COLO668 (cell line): Measurements from ENCODE around the gene WDR72.
A peak's percentile ranks its signal among the peaks of the same experiment; 100 is the strongest.
"Not testable (repeated sequence)": the region's sequence is repeated elsewhere in the genome, so short reads cannot be mapped to it uniquely, and the experiment has no call there.

Experiments used
- DNase-seq: peaks from one replicate; lab custom pipeline; 2025; ENCODE audit not compliant: unreplicated experiment; lab: John Stamatoyannopoulos, UW

WDR72 gene

GRCh38 chr15:53710906-53711305 is 48.6 kb downstream of the WDR72 start:
- DNase-seq = no peak

- no peak for DNase-seq
Measured at GRCh38 chr15:53709821-53710220, 49.6 kb downstream of the WDR72 start.

- no peak for DNase-seq
Measured at GRCh38 chr15:53695365-53695764, 64.1 kb downstream of the WDR72 start.

GRCh38 chr15:53694476-53694874 is 65.0 kb downstream of the WDR72 start:
- DNase-seq = no peak

- no peak for DNase-seq
Measured at GRCh38 chr15:53693729-53694475, 65.6 kb downstream of the WDR72 start.

DNA sequence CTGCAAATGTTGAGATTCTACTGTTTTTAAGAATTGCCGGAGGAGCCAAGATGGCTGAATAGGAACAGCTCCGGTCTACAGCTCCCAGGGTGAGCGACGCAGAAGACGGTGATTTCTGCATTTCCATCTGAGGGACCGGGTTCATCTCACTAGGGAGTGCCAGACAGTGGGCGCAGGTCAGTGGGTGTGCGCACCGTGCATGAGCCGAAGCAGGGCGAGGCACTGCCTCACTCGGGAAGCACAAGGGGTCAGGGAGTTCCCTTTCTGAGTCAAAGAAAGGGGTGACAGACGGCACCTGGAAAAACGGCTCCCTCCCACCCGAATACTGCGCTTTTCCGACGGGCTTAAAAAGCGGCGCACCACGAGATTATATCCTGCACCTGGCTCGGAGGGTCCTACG is 75.3 kb downstream of the WDR72 start:
- DNase-seq = not testable (repeated sequence)

DNA sequence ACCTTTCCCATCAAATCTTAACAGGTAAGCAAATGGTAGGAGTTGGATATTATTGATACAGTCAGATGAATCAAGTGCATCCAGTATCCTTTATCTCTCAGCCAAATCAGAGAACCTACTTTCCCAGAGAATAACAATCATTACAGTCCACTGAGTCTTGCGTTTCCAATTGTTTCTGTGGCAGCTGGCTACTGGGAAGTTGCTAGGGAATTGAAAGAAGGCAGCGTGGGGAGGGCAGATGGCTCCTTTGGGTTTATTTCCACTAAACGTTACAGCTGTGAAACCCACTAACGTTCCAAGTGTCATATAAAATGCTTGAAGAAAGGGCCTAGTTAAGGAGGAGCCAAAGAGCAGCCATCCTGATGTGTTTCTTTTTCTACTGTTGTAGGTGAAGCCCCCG is 78.4 kb downstream of the WDR72 start:
- DNase-seq = no peak

GRCh38 chr15:53675832-53676231 is 83.6 kb downstream of the WDR72 start:
- DNase-seq = peak; percentile 17

DNA sequence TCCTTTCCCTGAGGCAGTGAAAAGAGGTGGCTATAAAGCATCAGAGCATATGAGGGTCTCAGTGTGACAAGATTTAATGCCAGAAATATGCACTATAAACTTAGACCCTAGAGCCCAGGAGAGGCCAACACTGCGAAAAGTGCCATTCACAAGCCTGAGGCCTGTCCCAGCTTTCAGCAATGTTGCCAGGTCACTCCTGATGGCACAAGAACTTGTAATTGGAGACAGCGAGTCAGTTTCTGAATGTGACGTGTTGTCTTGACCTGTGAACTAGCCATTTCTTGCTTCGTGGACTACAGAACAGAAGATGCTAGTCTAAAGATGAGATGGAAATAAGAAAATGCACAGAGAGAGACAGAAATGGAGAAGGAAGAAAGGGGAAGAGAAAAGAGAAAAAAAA is 87.9 kb downstream of the WDR72 start:
- DNase-seq = no peak

DNA sequence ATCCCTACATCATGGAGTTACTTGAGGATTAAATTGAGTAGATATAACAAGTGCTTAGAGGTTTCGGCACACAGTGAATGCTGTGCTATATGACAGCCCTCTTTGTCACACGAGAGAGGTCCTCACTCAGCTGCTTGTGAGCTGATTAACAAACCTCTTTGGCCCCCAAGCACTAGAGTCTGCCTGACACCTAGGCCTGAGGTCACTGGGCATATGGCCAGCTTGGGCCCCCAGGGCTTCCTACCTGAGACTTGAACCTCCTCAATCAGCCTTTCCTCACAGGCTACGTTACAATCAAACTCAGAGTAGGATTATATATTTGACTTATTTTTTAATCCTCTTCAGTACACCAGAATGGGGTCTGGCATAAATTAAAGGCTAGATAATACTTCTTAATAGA is 88.8 kb downstream of the WDR72 start:
- DNase-seq = no peak

- DNase-seq = no peak
Measured at GRCh38 chr15:53665930-53666329, 93.5 kb downstream of the WDR72 start.

DNA sequence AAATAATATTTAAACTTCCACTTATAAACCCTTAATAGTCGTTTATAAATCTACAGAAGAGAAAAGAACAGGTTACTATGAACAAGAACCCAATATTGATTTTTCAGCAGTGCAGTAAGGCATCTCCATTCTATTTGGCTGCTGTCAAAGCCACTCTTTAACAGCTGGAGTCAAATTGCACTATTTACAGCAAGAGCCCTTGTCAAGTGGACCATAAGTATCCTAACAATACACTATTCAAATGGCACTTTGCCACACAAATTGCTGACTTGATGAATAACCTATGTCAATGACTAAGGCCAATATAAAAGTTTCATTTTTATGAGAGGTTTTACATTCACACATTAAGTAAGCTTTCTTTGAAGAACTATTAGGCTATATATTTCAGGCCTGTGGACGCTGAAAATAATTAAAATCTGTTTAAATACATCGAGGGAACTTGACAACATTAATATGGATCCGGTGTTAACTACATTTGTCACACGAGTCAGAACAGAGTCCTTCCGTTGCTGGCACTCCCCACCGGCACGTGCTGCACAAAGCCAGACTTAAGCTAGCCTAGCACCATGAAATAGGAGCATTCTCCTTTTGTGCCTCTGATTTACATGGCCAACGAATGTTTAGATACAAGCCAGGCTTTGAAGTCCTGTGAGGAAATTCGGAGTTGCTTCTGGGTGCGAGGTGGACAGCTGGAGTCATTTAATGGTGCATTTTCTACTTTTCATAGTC is 100.5 kb downstream of the WDR72 start:
- DNase-seq = peak; percentile 76

DNA sequence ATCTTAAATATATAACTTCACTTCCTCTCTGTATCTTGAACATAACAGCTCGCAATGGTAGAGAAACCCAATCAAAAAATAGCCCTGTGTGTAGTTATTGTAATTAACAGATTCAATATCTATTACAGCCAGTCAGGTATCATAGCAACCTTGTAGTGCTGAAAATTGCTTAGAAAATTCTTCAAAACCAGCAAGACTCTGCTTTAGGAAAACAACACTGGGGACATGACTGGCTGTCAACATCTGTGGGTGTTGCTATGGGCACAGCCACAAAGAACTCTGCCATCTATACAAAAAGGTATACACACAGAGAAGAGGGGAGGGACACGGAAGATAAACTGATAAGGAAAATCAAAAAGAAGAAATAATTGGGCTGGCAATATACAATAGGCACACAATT is 101.2 kb downstream of the WDR72 start:
- DNase-seq = peak; percentile 54

GRCh38 chr15:53648934-53649333 is 110.5 kb downstream of the WDR72 start:
- DNase-seq = no peak

DNA sequence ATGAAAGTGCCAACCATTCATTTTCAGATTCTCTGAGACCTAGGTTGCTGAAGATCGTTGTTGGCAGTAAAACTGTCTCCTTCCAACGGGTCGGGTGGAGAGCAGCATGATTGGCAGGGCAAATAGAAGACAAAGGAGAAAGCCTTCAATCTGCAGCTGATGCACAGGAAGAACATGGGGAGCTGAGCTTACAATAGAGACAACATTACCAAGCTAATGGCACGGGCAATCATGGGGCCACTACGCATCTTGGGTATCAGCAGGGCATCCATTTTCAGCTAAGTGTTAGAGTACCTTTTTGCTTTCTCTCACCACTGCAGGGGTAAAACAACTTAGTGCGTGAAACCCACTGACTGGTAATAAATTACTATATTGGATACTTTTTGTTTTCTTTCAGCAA is 114.8 kb downstream of the WDR72 start:
- no peak for DNase-seq

DNA sequence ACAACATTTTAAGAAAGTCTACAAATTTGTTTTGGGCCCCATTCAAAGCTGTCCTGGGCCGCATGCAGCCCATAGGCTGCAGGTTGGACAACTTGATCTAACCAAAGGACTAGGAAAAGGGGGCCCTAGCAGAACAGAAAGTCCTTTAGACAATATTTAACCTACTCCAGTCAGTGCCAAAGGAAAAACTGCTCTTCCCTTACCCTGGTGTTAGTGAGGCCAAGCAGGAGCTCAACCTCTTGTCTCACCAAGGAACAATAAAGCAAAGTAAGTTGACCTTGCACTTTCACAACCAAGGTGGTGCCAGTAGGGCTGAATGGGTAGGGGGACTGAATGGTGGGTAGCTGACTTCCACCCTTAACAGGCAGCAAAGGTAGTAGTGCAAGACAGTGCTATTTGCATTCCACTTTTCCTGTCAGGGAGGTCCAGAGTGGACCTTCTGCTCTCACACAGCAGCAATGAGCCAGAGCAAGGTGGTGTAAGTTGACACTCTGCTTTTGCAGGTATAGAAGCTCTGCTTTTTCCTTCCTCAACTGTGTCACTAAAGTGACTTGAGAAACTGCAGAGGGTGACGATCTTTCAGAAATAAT is 124.9 kb downstream of the WDR72 start:
- no peak for DNase-seq

GRCh38 chr15:53627279-53627678 is 132.2 kb downstream of the WDR72 start:
- no peak for DNase-seq

GRCh38 chr15:53625962-53626845 is 133.3 kb downstream of the WDR72 start:
- DNase-seq = no peak

- no peak for DNase-seq
Measured at GRCh38 chr15:53625260-53625659, 134.2 kb downstream of the WDR72 start.

DNA sequence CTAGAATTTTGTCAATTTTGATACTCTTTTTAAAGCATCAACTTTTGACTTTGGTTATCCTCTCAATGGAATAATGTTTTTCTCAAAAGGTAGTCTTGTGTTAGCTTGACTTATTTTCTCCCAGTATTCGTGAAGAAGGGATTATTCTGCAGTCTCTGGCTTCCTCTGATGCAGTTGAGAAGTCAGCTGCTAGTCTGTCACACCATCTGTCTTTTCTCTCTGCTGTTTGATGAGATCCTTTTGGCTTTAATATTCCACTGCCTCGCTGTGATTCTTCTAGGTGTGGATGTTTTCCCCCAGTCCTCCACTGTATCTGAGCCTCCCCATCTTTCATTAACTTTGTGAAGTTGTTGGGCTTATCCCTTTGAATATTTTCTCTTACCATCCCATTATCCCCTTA is 141.0 kb downstream of the WDR72 start:
- no peak for DNase-seq
